Endothelial cell (in vitro differentiated cells): ENCODE measurements around the gene SH3PXD2A. TPM values are rescaled to one million over a fixed set of nuclear protein-coding genes. Genes with fewer than 3 reads are reported as not detected.

Experiments used
- DNase-seq: peaks from one replicate; pipeline ENCODE4 v3.0.0; 2021; ENCODE audit warnings: low spot score
- H3K27ac Mint-ChIP-seq: one replicate; pipeline ENCODE4 v1.8.0; 2021; ENCODE audit warnings: mixed read lengths, inconsistent platforms; ENCODE audit not compliant: unreplicated experiment
- H3K27me3 Mint-ChIP-seq: one replicate; pipeline ENCODE4 v1.8.0; 2021; ENCODE audit warnings: mild to moderate bottlenecking, moderate library complexity, mixed read lengths, inconsistent platforms; ENCODE audit not compliant: unreplicated experiment
- H3K36me3 Mint-ChIP-seq: one replicate; pipeline ENCODE4 v1.8.0; 2021; ENCODE audit warnings: mild to moderate bottlenecking, low read depth, mixed read lengths, inconsistent platforms; ENCODE audit not compliant: unreplicated experiment
- H3K4me1 Mint-ChIP-seq: one replicate; pipeline ENCODE4 v1.8.0; 2021; ENCODE audit warnings: mild to moderate bottlenecking, mixed read lengths, inconsistent platforms; ENCODE audit not compliant: unreplicated experiment
- H3K4me3 Mint-ChIP-seq: one replicate; pipeline ENCODE4 v1.8.0; 2021; ENCODE audit warnings: mild to moderate bottlenecking, mixed read lengths, inconsistent platforms; ENCODE audit not compliant: unreplicated experiment
- H3K9me3 Mint-ChIP-seq: one replicate; pipeline ENCODE4 v1.8.0; 2021; ENCODE audit warnings: mixed read lengths, inconsistent platforms; ENCODE audit not compliant: unreplicated experiment
- CTCF ChIP-seq: fragments of 200-600 bp; sonication (generic); IDR thresholded peaks from one replicate; pipeline ENCODE4 v1.5.0; 2021; ENCODE audit warnings: antibody characterized with exemption; ENCODE audit not compliant: unreplicated experiment
- long read RNA-seq: library from polyadenylated mRNA; unstranded; transcript quantifications from one replicate; pipeline ENCODE4 v2.0.0, GENCODE V29; 2020; ENCODE audit not compliant: unreplicated experiment
- total RNA-seq: library from RNA; stranded (reverse); fragmentation: NEBNext Ultra II Directional; extraction: Animal tissue kit (Norgen Biotek cat#: 25700); gene quantifications from one replicate; pipeline ENCODE4 v1.2.1, GENCODE V29; 2021; ENCODE audit not compliant: unreplicated experiment

SH3PXD2A gene
- total RNA-seq = 59.9 TPM
- long read RNA-seq = 0 reads

- Mint-ChIP-seq H3K9me3 (no peaks in the 10 kb centered on the region), H3K4me3 (peak within 1 kb of the TSS; percentile 98), H3K27me3 (peaks cover 19% of the 10 kb centered on the region), H3K4me1 (peaks cover 54% of the 10 kb centered on the region), H3K27ac (peak within 1 kb of the TSS; percentile 81), H3K36me3 (peaks cover 10% of the 10 kb centered on the region)
- DNase-seq = peak; percentile 58
- no peak for TF ChIP-seq CTCF
These were observed at the start of gene SH3PXD2A for GRCh38 chr10:103855424-103855823. Gene SH3PXD2A, minus strand, starts transcription at chr10:103855576. Its CDS starts 310 bp downstream, at chr10:103855266.

- no peak for TF ChIP-seq CTCF
- Mint-ChIP-seq H3K27me3 (no peaks in the 10 kb centered on the region), H3K9me3 (no peaks in the 10 kb centered on the region), H3K4me3 (no peak overlapping the region), H3K36me3 (peaks cover 9% of the 10 kb centered on the region), H3K27ac (no peak overlapping the region), H3K4me1 (no peaks in the 10 kb centered on the region)
- DNase-seq = no peak
These were observed 45.9 kb upstream of the SH3PXD2A start for GRCh38 chr10:103901299-103901698.

- peaks cover 7% of the 10 kb centered on the region for H3K4me1 Mint-ChIP-seq
- no peaks in the 10 kb centered on the region for H3K27me3 Mint-ChIP-seq
- no peak for TF ChIP-seq CTCF
- H3K36me3 Mint-ChIP-seq = peaks cover 12% of the 10 kb centered on the region
- no peaks in the 10 kb centered on the region for H3K9me3 Mint-ChIP-seq
- no peak for DNase-seq
- H3K27ac Mint-ChIP-seq = no peak overlapping the region
- no peak overlapping the region for H3K4me3 Mint-ChIP-seq
These were observed 43.9 kb upstream of the SH3PXD2A start for GRCh38 chr10:103899312-103899711.

- no peak overlapping the region for H3K4me3 Mint-ChIP-seq
- H3K9me3 Mint-ChIP-seq = no peaks in the 10 kb centered on the region
- no peak for TF ChIP-seq CTCF
These were observed 41.9 kb upstream of the SH3PXD2A start for GRCh38 chr10:103897241-103897774.

GRCh38 chr10:103896225-103896624 lies 40.8 kb upstream of the SH3PXD2A start:
- H3K4me1 Mint-ChIP-seq = peaks cover 10% of the 10 kb centered on the region
- TF ChIP-seq CTCF = no peak
- no peaks in the 10 kb centered on the region for H3K9me3 Mint-ChIP-seq
- no peak overlapping the region for H3K4me3 Mint-ChIP-seq
- H3K36me3 Mint-ChIP-seq = peaks cover 12% of the 10 kb centered on the region
- no peak for DNase-seq
- no peak overlapping the region for H3K27ac Mint-ChIP-seq
- no peaks in the 10 kb centered on the region for H3K27me3 Mint-ChIP-seq

More at GRCh38 chr10:103897241-103897774, 41.9 kb upstream of the SH3PXD2A start:
- H3K4me1 Mint-ChIP-seq = peaks cover 10% of the 10 kb centered on the region
- no peak for DNase-seq
- H3K27me3 Mint-ChIP-seq = no peaks in the 10 kb centered on the region
- H3K36me3 Mint-ChIP-seq = peaks cover 12% of the 10 kb centered on the region
- H3K27ac Mint-ChIP-seq = no peak overlapping the region
